ENCODE results near the gene S100A7. TPM values are rescaled to one million over a fixed set of nuclear protein-coding genes. Genes with fewer than 3 reads are reported as not detected.

Gene S100A7
- total and polyA plus RNA-seq, 9 of the 15 experiments (the other 6 are each of a cell fraction or from before 2014, with no cell fraction given), result not detected

DNA sequence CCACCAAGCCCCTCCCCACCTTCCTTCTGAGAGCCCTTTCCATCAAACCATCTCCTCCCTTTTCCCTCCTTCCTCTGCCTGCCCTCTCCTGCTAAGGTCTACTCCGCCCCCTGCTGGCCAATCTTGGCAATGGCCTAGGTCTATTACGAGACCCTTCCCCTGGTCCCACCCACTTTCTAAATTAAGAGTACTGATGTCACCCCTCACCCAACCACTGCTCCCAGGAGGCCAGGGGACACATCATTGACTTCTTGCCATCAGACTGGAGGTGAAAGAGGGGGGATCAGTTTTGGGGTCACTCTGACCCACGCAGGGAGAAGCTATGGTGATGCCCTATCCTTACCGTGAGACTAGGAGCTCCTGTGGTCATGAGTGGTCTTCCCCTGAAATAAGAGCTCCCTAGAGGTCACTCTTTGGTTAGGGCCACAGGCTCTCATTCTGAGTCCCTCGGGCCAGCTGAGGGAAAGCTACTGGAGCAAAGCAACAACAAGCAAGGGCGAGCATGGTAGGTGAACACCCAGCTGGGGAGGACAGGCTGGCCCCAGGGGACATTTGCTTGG, 34.6 kb upstream of the S100A7 start:
- no peaks in the 10 kb centered on the region for H3K9me1 ChIP-seq (ENCODE audit: control insufficient read depth, insufficient read depth, low read length)
- POLR2A ChIA-PET, result interaction anchor here (0.5 to 2.2 kb wide), 5 partner anchors 100 to 496 kb away, joined by 3 to 9 read pairs (median 4); no protein-coding TSS in a partner anchor
- no peak overlapping the region for H3K27ac ChIP-seq (ENCODE audit: extremely low read depth, low read depth, low read length)
- H3K9ac ChIP-seq (ENCODE audit: insufficient read depth in 1 of 2, low read depth in 2 of 2, low read length in 2 of 2), result no peak overlapping the region
- H4K20me1 ChIP-seq (replicated peaks; ENCODE audit: control insufficient read depth, insufficient read depth, low read length), result peaks cover 7% of the 10 kb centered on the region; the same call in 1 of the 2 replicates
- intact Hi-C loops (cut with micrococcal nuclease) (loop anchor here (1.0 to 2.0 kb wide), 3 partner anchors 66 to 140 kb away; no protein-coding TSS in a partner anchor), in situ Hi-C loops (cut with MboI) (no loop called here)
- no TSS peak for BruUV-seq (replicated peaks)
- H3K4me2 ChIP-seq (ENCODE audit: insufficient read depth, low read length), result no peak overlapping the region
- peak; percentile 87 for FAIRE-seq
- H3K79me2 ChIP-seq (ENCODE audit: control insufficient read depth, insufficient read depth, low read length), result no peaks in the 10 kb centered on the region
- CTCF ChIA-PET (ENCODE audit: low intra/inter-chr PET ratio), result interaction anchor here (0.5 to 3.8 kb wide), 6 partner anchors 62 to 834 kb away, joined by 3 to 48 read pairs (median 9); partner anchors contain the start of gene PGLYRP3
- H3K4me3 ChIP-seq, result no peak overlapping the region
- H2AFZ ChIP-seq (ENCODE audit: low read depth, low read length), result no peak overlapping the region
- 15% methylated on average over 6 of the region's 6 CpGs for WGBS (ENCODE audit: insufficient coverage, low coverage, missing lambda C conversion rate)
- peak; percentile 96 for ATAC-seq
- H3K27me3 ChIP-seq (ENCODE audit: control insufficient read depth in 2 of 2, insufficient read depth in 2 of 2, low read length in 2 of 2), result peaks cover 11 to 21% of the 10 kb centered on the region in 2 experiments; a peak in 4 of 5 replicates
- H3K36me3 ChIP-seq (ENCODE audit: control insufficient read depth, insufficient read depth, low read length), result no peaks in the 10 kb centered on the region
- peak; percentile 75 to 82 (median 79) for DNase-seq (ENCODE audit: extremely low read depth in 1 of 4, low spot score in 3 of 4)
- no peaks in the 10 kb centered on the region for H3K9me3 ChIP-seq (replicated peaks; ENCODE audit: control insufficient read depth, insufficient read depth, low read depth, low read length)
- H3K4me1 ChIP-seq (replicated peaks in 1 of 2; ENCODE audit: control insufficient read depth in 2 of 2, insufficient read depth in 2 of 2, low read length in 2 of 2), result no peaks in the 10 kb centered on the region
- TF ChIP-seq ZNF79 (CRISPR knock-in tag; IDR thresholded peaks at IDR 0.05; ENCODE audit: low read depth) (no peak), RB1 (IDR thresholded peaks at IDR 0.05; ENCODE audit: low read depth) (peak; percentile 73; the same call in 1 of the 2 replicates), HDGF (IDR thresholded peaks at IDR 0.05) (0 out of 2 replicates have a peak, but pooled peaks have one; percentile 48), GTF2B (IDR thresholded peaks at IDR 0.05; ENCODE audit: extremely low read depth, insufficient read length) (no peak), SNIP1 (IDR thresholded peaks at IDR 0.05; ENCODE audit: low read depth) (no peak), ATF3 (IDR thresholded peaks at IDR 0.05) (peak; percentile 48; the same call in 1 of the 2 replicates), ATF3 (CRISPR knock-in tag; conservative IDR thresholded peaks at IDR 0.05) (no peak), CC2D1A (IDR thresholded peaks at IDR 0.05) (peak; percentile 88), RCOR1 (IDR thresholded peaks at IDR 0.05; ENCODE audit: borderline replicate concordance in 1 of 2, low read depth in 2 of 2, low read length in 2 of 2) (peak in 1 of 2 experiments; percentile 13; a peak in 1 of 4 replicates), BCOR (IDR thresholded peaks at IDR 0.05) (no peak), DEAF1 (CRISPR knock-in tag; IDR thresholded peaks at IDR 0.05) (peak; percentile 86), JUND (IDR thresholded peaks at IDR 0.05; ENCODE audit: borderline replicate concordance, low read depth, low read length) (0 out of 2 replicates have a peak, but pooled peaks have one; percentile 37), JUND (tag; IDR thresholded peaks at IDR 0.05; ENCODE audit: borderline replicate concordance, low read depth, low read length) (no peak), JUN (IDR thresholded peaks at IDR 0.05; ENCODE audit: borderline replicate concordance, low read depth, low read length) (peak; percentile 25; the same call in 1 of the 2 replicates), JUN (CRISPR knock-in tag; IDR thresholded peaks at IDR 0.05; ENCODE audit: borderline replicate concordance) (no peak)
- TF ChIP-seq, protein P1, sequence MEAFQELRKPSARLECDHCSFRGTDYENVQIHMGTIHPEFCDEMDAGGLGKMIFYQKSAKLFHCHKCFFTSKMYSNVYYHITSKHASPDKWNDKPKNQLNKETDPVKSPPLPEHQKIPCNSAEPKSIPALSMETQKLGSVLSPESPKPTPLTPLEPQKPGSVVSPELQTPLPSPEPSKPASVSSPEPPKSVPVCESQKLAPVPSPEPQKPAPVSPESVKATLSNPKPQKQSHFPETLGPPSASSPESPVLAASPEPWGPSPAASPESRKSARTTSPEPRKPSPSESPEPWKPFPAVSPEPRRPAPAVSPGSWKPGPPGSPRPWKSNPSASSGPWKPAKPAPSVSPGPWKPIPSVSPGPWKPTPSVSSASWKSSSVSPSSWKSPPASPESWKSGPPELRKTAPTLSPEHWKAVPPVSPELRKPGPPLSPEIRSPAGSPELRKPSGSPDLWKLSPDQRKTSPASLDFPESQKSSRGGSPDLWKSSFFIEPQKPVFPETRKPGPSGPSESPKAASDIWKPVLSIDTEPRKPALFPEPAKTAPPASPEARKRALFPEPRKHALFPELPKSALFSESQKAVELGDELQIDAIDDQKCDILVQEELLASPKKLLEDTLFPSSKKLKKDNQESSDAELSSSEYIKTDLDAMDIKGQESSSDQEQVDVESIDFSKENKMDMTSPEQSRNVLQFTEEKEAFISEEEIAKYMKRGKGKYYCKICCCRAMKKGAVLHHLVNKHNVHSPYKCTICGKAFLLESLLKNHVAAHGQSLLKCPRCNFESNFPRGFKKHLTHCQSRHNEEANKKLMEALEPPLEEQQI (IDR thresholded peaks at IDR 0.05), result no peak

Data from K562 (cell line).